Gastroesophageal sphincter (tissue), 3 donors: ENCODE measurements around the gene ESR1.

ENCODE experiments used
- POLR2A ChIP-seq, 2 donors: fragments of 450-650 bp; IDR thresholded peaks; one replicate each; pipeline ENCODE4 v1.6.1; 2017; ENCODE audit warnings: antibody characterized with exemption in 2 of 2, mild to moderate bottlenecking in 2 of 2, moderate library complexity in 1 of 2
- TF ChIP-seq, protein P1 (sequence below), 4 experiments: fragments of 200-600 bp in 2 of 4; fragments of 450-650 bp in 2 of 4; sonication (generic) in 1 of 4; IDR thresholded peaks; one replicate each; pipeline ENCODE4 v1.5.1; 2017 to 2019; ENCODE audit warnings: antibody characterized with exemption in 4 of 4, mild to moderate bottlenecking in 2 of 4, moderate library complexity in 2 of 4

DNA sequence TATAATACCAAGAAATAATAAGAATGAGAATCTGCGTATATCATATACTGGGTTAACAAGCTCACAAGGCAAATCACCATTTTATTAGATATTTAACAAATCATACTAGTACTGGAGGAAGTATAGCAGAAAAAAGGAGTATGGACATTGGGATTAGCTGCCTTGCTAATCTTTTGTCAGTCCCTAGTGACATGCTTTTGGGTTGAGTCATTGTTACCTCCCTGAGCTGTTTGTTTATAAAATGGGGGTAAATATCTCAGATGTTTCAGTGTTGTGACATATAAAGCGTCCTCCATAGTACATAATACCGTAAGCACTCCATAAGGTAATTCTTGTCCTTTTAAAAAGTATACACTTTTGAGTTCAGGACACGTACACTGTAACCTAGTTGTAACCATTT, 107.0 kb downstream of the ESR1 start:
- no peak for TF ChIP-seq POLR2A (IDR thresholded peaks at IDR 0.05)
- TF ChIP-seq, protein P1, sequence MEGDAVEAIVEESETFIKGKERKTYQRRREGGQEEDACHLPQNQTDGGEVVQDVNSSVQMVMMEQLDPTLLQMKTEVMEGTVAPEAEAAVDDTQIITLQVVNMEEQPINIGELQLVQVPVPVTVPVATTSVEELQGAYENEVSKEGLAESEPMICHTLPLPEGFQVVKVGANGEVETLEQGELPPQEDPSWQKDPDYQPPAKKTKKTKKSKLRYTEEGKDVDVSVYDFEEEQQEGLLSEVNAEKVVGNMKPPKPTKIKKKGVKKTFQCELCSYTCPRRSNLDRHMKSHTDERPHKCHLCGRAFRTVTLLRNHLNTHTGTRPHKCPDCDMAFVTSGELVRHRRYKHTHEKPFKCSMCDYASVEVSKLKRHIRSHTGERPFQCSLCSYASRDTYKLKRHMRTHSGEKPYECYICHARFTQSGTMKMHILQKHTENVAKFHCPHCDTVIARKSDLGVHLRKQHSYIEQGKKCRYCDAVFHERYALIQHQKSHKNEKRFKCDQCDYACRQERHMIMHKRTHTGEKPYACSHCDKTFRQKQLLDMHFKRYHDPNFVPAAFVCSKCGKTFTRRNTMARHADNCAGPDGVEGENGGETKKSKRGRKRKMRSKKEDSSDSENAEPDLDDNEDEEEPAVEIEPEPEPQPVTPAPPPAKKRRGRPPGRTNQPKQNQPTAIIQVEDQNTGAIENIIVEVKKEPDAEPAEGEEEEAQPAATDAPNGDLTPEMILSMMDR (IDR thresholded peaks at IDR 0.05), result no peak
